Keratinocyte (primary cell): ENCODE measurements around the gene SLC22A12. TPM values are rescaled to one million over a fixed set of nuclear protein-coding genes. Genes with fewer than 3 reads are reported as not detected.

Experiments used
- DNase-seq: peaks from one replicate; pipeline ENCODE4 v3.0.0-alpha.2; 2011; ENCODE audit warnings: low read depth, missing footprints, low spot score
- FAIRE-seq: peaks from 2 replicates; lab custom pipeline; 2011; peaks lifted over from hg19 to GRCh38; lab: Jason Lieb, UNC
- H2AFZ ChIP-seq: 2 replicates; pipeline ENCODE4 v1.6.0; 2012; ENCODE audit warnings: low read length, control low read depth, inconsistent platforms; ENCODE audit not compliant: control insufficient read depth
- H3K27ac ChIP-seq: 2 replicates; pipeline ENCODE4 v1.5.1; 2011; ENCODE audit warnings: low read length; ENCODE audit not compliant: control insufficient read depth, insufficient read depth
- H3K27me3 ChIP-seq: 3 replicates; pipeline ENCODE4 v1.6.0; 2011; ENCODE audit warnings: low read length; ENCODE audit not compliant: control insufficient read depth, insufficient read depth; ENCODE audit errors: extremely low read depth
- H3K36me3 ChIP-seq, 2 experiments: 2 replicates in 1 of 2; 3 replicates in 1 of 2; pipeline ENCODE4 v1.5.1; 2011; ENCODE audit warnings: low read length in 2 of 2, mild to moderate bottlenecking in 1 of 2; ENCODE audit not compliant: control insufficient read depth in 2 of 2, insufficient read depth in 2 of 2; ENCODE audit errors: extremely low read depth in 1 of 2
- H3K4me1 ChIP-seq: 3 replicates; pipeline ENCODE4 v1.5.1; 2011; ENCODE audit warnings: low read length; ENCODE audit not compliant: control insufficient read depth, insufficient read depth; ENCODE audit errors: extremely low read depth
- H3K4me2 ChIP-seq: 3 replicates; pipeline ENCODE4 v1.6.0; 2011; ENCODE audit warnings: low read depth, low read length; ENCODE audit not compliant: control insufficient read depth, insufficient read depth; ENCODE audit errors: extremely low read depth
- H3K4me3 ChIP-seq, 3 experiments: fragments of 200-600 bp in 1 of 3; sonication (generic) in 1 of 3; 2 replicates in 2 of 3; 3 replicates in 1 of 3; pipeline ENCODE4 v1.5.1; 2011 to 2016; ENCODE audit warnings: low read length in 3 of 3, mild to moderate bottlenecking in 3 of 3, control low read depth in 2 of 3, inconsistent platforms in 1 of 3, low read depth in 1 of 3, mixed read lengths in 1 of 3, mixed run types in 1 of 3, moderate library complexity in 1 of 3; ENCODE audit not compliant: control insufficient read depth in 2 of 3, insufficient read depth in 2 of 3; ENCODE audit errors: extremely low read depth in 1 of 3
- H3K79me2 ChIP-seq: 2 replicates; pipeline ENCODE4 v1.6.0; 2012; ENCODE audit warnings: low read length; ENCODE audit not compliant: control insufficient read depth, insufficient read depth
- H3K9ac ChIP-seq: 3 replicates; pipeline ENCODE4 v1.6.0; 2011; ENCODE audit warnings: low read length; ENCODE audit not compliant: control insufficient read depth, insufficient read depth; ENCODE audit errors: extremely low read depth
- H3K9me1 ChIP-seq: 3 replicates; pipeline ENCODE4 v1.6.0; 2011; ENCODE audit warnings: low read length; ENCODE audit not compliant: control insufficient read depth, insufficient read depth; ENCODE audit errors: extremely low read depth
- H3K9me3 ChIP-seq: 2 replicates; pipeline ENCODE4 v1.5.1; 2012; ENCODE audit warnings: low read depth, low read length; ENCODE audit not compliant: control insufficient read depth
- H4K20me1 ChIP-seq: 3 replicates; pipeline ENCODE4 v1.6.0; 2011; ENCODE audit warnings: low read length; ENCODE audit not compliant: control insufficient read depth, insufficient read depth; ENCODE audit errors: extremely low read depth
- CTCF ChIP-seq, 3 experiments: IDR thresholded peaks in 1 of 3; conservative IDR thresholded peaks in 1 of 3; optimal IDR thresholded peaks in 1 of 3; 2 replicates in 2 of 3; 3 replicates in 1 of 3; pipeline versions ENCODE3 to v1.5.1; 2011; ENCODE audit warnings: low read length in 3 of 3, mild to moderate bottlenecking in 3 of 3, moderate library complexity in 2 of 3, control low read depth in 1 of 3, inconsistent platforms in 1 of 3; ENCODE audit not compliant: insufficient read depth in 2 of 3; ENCODE audit errors: extremely low read depth in 1 of 3
- EZH2 ChIP-seq: IDR thresholded peaks from one replicate; pipeline ENCODE4 v1.6.1; 2012; ENCODE audit warnings: inconsistent platforms, mild to moderate bottlenecking, low read length, moderate library complexity
- dilution Hi-C: fragments of 300-500 bp; cut with MboI; formaldehyde crosslinking; loops from one replicate; pipeline ENCODE4 v1.7.0; 2020; ENCODE audit warnings: low sequenced_read_pairs; ENCODE audit not compliant: extremely low pct_ligation_motif_present
- polyA plus RNA-seq, 5 experiments: library from polyadenylated mRNA; depleted of rRNA in 3 of 5; stranded (reverse) in 3 of 5; stranded (forward) in 1 of 5; unstranded in 1 of 5; fragments of >200 nt; gene quantifications; 1 replicate in 1 of 5; 2 replicates in 3 of 5; 3 replicates in 1 of 5; pipeline versions ENCODE4 v1.2.1 to v1.2.3, GENCODE V29; 2011 to 2012; ENCODE audit warnings: missing spikeins in 2 of 5, low read depth in 1 of 5, low replicate concordance in 1 of 5

Gene SLC22A12
- polyA plus RNA-seq, 1 donor (not counting 4 experiments of a cell fraction or from before 2014, with no cell fraction given) = not detected

GRCh38 chr11:64581057-64581523 is 9.9 kb upstream of the SLC22A12 start:
- no peak overlapping the region for H3K9ac ChIP-seq
- H3K4me1 ChIP-seq = no peaks in the 10 kb centered on the region
- H3K27ac ChIP-seq = no peak overlapping the region
- FAIRE-seq (no peak), DNase-seq (no peak)
- no peak overlapping the region for H3K4me2 ChIP-seq
- H3K79me2 ChIP-seq = no peaks in the 10 kb centered on the region
- dilution Hi-C loops = no loop called here
- no peak overlapping the region for H2AFZ ChIP-seq
- H3K36me3 ChIP-seq = no peaks in the 10 kb centered on the region
- no peaks in the 10 kb centered on the region for H3K9me1 ChIP-seq
- H3K4me3 ChIP-seq = no peak overlapping the region
- TF ChIP-seq CTCF (optimal IDR thresholded peaks at IDR 0.05 in 1 of 3, IDR thresholded peaks at IDR 0.05 in 1 of 3, conservative IDR thresholded peaks at IDR 0.05 in 1 of 3; ENCODE audit: extremely low read depth in 1 of 3, insufficient read depth in 2 of 3, low read length in 3 of 3) (no peak), EZH2 (no peak)
- H3K9me3 ChIP-seq = peaks cover 2% of the 10 kb centered on the region
- no peaks in the 10 kb centered on the region for H4K20me1 ChIP-seq
- H3K27me3 ChIP-seq = no peaks in the 10 kb centered on the region

GRCh38 chr11:64582885-64583284 is 8.1 kb upstream of the SLC22A12 start:
- H3K9me1 ChIP-seq = no peaks in the 10 kb centered on the region
- no peaks in the 10 kb centered on the region for H3K79me2 ChIP-seq
- H3K27me3 ChIP-seq = no peaks in the 10 kb centered on the region
- H3K36me3 ChIP-seq = no peaks in the 10 kb centered on the region
- no peak for DNase-seq
- H3K27ac ChIP-seq = no peak overlapping the region
- TF ChIP-seq CTCF (optimal IDR thresholded peaks at IDR 0.05 in 1 of 3, IDR thresholded peaks at IDR 0.05 in 1 of 3, conservative IDR thresholded peaks at IDR 0.05 in 1 of 3; ENCODE audit: extremely low read depth in 1 of 3, insufficient read depth in 2 of 3, low read length in 3 of 3) (no peak), EZH2 (no peak)
- H3K4me2 ChIP-seq = no peak overlapping the region
- no peak for FAIRE-seq
- no peaks in the 10 kb centered on the region for H4K20me1 ChIP-seq
- H3K9ac ChIP-seq = no peak overlapping the region
- H3K4me1 ChIP-seq = no peaks in the 10 kb centered on the region
- no peak overlapping the region for H2AFZ ChIP-seq
- peaks cover 2% of the 10 kb centered on the region for H3K9me3 ChIP-seq
- H3K4me3 ChIP-seq = no peak overlapping the region
- dilution Hi-C loops = no loop called here
